Measurements from ENCODE around the gene LEKR1.

The LEKR1 gene

GRCh38 chr3:156826144-156826895, at the start of gene LEKR1:
Gene LEKR1, plus strand, starts transcription at chr3:156826353. Its CDS starts 2,977 bp downstream, at chr3:156829330.
- Mint-ChIP-seq H3K27me3 (no peaks in the 10 kb centered on the region), H3K27ac (peak within 1 kb of the TSS; percentile 94), H3K4me3 (peak within 1 kb of the TSS; percentile 88), H3K36me3 (peaks cover 24% of the 10 kb centered on the region), H3K4me1 (peaks cover 52% of the 10 kb centered on the region), H3K9me3 (peaks cover 3% of the 10 kb centered on the region)
- peak; percentile 80 for DNase-seq
- CTCF ChIA-PET: interaction anchor here (0.8 to 1.0 kb wide), 2 partner anchors 9 to 64 kb away, joined by 3 read pairs; no protein-coding TSS in a partner anchor

- Mint-ChIP-seq H3K36me3 (no peaks in the 10 kb centered on the region), H3K9me3 (no peaks in the 10 kb centered on the region), H3K4me3 (no peak overlapping the region), H3K27me3 (peaks cover 7% of the 10 kb centered on the region), H3K4me1 (no peaks in the 10 kb centered on the region), H3K27ac (no peak overlapping the region)
- CTCF ChIA-PET: no interaction called here
- DNase-seq: no peak
These were observed 49.3 kb upstream of the LEKR1 start for GRCh38 chr3:156776871-156777270.

- Mint-ChIP-seq H3K9me3 (peaks cover 1% of the 10 kb centered on the region), H3K36me3 (peaks cover 5% of the 10 kb centered on the region), H3K4me1 (peaks cover 8% of the 10 kb centered on the region), H3K4me3 (no peak overlapping the region), H3K27ac (no peak overlapping the region), H3K27me3 (no peaks in the 10 kb centered on the region)
- CTCF ChIA-PET: no interaction called here
- DNase-seq: no peak
These were observed 44.6 kb upstream of the LEKR1 start for GRCh38 chr3:156781310-156782230.

DNA sequence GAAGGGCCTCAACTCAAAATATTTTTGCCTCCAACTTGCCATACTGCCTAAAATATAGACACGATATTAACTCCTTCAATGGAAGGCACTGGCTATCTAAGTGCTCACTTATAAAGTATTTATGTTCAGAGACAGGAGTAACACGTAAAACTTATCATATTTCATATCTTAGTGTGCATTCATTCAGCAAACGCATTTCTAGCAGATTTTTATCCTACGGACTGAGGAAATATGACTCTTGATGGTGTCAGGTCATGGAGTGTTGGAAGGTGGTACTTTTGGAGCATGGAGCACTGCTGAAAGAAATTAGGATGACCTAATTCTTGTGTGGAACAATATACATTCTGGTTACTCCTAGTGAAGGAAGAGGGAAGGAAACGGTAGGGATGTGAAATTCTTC, 43.8 kb upstream of the LEKR1 start:
- DNase-seq: no peak
- peaks cover 1% of the 10 kb centered on the region for H3K9me3 Mint-ChIP-seq
- H3K4me1 Mint-ChIP-seq: peaks cover 14% of the 10 kb centered on the region
- CTCF ChIA-PET: no interaction called here
- H3K4me3 Mint-ChIP-seq: no peak overlapping the region
- H3K36me3 Mint-ChIP-seq: peaks cover 7% of the 10 kb centered on the region
- no peaks in the 10 kb centered on the region for H3K27me3 Mint-ChIP-seq
- no peak overlapping the region for H3K27ac Mint-ChIP-seq

DNA sequence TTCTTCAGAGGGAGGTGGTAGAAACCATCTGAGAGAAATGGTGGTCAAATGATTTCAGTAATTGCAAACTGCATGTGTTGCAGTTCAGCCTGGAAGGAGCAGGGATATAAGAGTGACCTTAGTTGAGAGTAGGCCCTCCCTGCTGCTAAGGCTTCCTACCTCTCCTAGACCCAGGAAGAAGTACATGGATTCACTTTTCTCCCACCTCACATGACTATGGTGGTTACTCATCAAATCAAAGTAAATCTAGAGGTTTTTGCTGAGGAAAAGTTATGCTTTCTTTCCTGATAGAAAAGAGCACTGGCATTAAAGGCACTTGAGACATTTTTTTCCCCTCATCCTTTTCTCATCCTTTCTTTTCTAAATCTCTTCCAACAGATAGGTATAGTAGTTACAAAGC, 43.2 kb upstream of the LEKR1 start:
- no peak overlapping the region for H3K27ac Mint-ChIP-seq
- DNase-seq: no peak
- H3K9me3 Mint-ChIP-seq: peaks cover 1% of the 10 kb centered on the region
- no peaks in the 10 kb centered on the region for H3K27me3 Mint-ChIP-seq
- H3K4me1 Mint-ChIP-seq: peaks cover 19% of the 10 kb centered on the region
- no peak overlapping the region for H3K4me3 Mint-ChIP-seq
- peaks cover 13% of the 10 kb centered on the region for H3K36me3 Mint-ChIP-seq
- CTCF ChIA-PET: no interaction called here

DNA sequence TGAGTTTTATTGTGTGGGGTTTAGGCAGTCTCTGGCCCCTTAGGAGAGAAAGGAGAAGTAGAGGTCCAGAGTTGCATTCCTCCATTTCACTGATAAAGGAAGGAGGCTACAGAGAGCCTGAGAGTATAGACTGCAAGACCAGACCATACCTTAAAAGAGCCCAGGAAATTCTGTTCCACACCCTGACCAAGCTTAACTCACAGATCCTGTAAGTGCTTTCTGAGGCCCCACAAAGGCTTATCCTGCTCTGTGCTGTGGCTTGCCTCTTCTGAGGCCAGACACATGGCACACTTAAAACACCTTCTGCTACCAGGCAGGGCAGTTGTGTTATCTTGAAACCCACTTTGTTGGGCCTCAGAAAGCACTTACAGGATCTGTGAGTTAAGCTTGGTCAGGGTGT, 39.2 kb upstream of the LEKR1 start:
- Mint-ChIP-seq H3K36me3 (peaks cover 20% of the 10 kb centered on the region), H3K4me3 (no peak overlapping the region), H3K9me3 (peaks cover 1% of the 10 kb centered on the region), H3K27me3 (no peaks in the 10 kb centered on the region), H3K4me1 (peaks cover 29% of the 10 kb centered on the region), H3K27ac (no peak overlapping the region)
- CTCF ChIA-PET: no interaction called here
- no peak for DNase-seq

DNA sequence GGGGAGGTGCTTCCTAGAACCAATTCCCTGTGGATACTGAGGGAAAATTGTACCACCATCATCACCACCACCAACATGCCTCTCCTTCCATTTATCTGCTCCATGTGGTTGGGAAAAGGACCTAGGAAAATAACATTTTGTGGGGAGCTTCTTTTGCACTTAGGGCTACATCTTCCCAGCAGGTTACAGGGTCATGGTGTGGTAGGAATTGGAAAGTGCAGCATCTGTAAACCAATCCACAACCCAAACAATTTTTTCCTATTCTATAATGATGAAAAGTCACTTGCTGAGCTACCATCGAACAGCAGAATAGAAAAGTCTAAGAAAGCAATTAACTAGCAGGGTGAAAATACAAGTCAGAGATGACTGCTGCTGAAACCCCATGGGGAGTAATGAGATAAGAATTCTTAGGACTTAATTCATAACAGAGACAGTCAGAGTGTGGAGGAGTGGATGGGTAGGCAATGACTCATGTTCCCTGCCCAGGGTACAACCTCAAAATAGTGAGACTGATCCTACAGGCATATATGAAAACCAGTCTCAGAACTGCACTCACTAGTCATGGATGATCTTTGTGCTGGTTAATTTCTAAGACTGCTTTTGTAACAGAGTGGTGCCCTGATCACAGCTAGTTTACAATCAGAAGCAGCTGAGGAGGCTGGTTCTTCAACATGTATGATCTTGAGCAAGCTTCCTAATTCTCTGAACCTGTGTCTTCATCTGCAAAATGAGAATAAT, 38.1 kb upstream of the LEKR1 start:
- peaks cover 23% of the 10 kb centered on the region for H3K36me3 Mint-ChIP-seq
- peaks cover 40% of the 10 kb centered on the region for H3K4me1 Mint-ChIP-seq
- no peak for DNase-seq
- CTCF ChIA-PET: no interaction called here
- H3K4me3 Mint-ChIP-seq: no peak overlapping the region
- H3K27ac Mint-ChIP-seq: no peak overlapping the region
- H3K9me3 Mint-ChIP-seq: peaks cover 1% of the 10 kb centered on the region
- H3K27me3 Mint-ChIP-seq: no peaks in the 10 kb centered on the region

DNA sequence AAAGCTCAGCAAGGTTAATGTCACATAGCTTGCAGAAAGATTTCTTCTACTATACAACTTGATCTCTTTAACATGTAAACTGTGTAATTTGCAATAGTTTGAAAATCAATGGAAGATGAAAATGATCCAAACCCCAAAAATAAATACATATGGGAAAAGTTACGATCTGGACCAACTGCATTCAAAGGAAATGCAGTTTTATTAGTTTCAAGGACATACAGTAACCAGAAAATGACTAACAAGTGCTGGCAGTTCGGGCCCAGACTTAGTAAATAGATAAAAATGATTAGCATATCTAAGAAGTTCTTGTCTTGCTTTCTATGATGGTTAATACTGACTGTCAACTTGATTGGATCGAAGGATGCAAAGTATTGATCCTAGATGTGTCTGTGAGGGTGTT, 37.3 kb upstream of the LEKR1 start:
- Mint-ChIP-seq H3K27ac (no peak overlapping the region), H3K36me3 (peaks cover 24% of the 10 kb centered on the region), H3K4me3 (no peak overlapping the region), H3K27me3 (no peaks in the 10 kb centered on the region), H3K4me1 (peaks cover 44% of the 10 kb centered on the region), H3K9me3 (no peaks in the 10 kb centered on the region)
- CTCF ChIA-PET: no interaction called here
- no peak for DNase-seq

GRCh38 chr3:156790156-156790555, 36.0 kb upstream of the LEKR1 start:
- peaks cover 22% of the 10 kb centered on the region for H3K36me3 Mint-ChIP-seq
- peaks cover 41% of the 10 kb centered on the region for H3K4me1 Mint-ChIP-seq
- no peak overlapping the region for H3K4me3 Mint-ChIP-seq
- no peak for DNase-seq
- no peak overlapping the region for H3K27ac Mint-ChIP-seq
- CTCF ChIA-PET: no interaction called here
- H3K27me3 Mint-ChIP-seq: no peaks in the 10 kb centered on the region
- no peaks in the 10 kb centered on the region for H3K9me3 Mint-ChIP-seq

GRCh38 chr3:156792114-156792513, 34.0 kb upstream of the LEKR1 start:
- DNase-seq: no peak
- no peak overlapping the region for H3K4me3 Mint-ChIP-seq
- H3K27ac Mint-ChIP-seq: no peak overlapping the region
- H3K4me1 Mint-ChIP-seq: peaks cover 44% of the 10 kb centered on the region
- H3K9me3 Mint-ChIP-seq: peaks cover 4% of the 10 kb centered on the region
- H3K36me3 Mint-ChIP-seq: peaks cover 29% of the 10 kb centered on the region
- CTCF ChIA-PET: no interaction called here
- H3K27me3 Mint-ChIP-seq: no peaks in the 10 kb centered on the region

DNA sequence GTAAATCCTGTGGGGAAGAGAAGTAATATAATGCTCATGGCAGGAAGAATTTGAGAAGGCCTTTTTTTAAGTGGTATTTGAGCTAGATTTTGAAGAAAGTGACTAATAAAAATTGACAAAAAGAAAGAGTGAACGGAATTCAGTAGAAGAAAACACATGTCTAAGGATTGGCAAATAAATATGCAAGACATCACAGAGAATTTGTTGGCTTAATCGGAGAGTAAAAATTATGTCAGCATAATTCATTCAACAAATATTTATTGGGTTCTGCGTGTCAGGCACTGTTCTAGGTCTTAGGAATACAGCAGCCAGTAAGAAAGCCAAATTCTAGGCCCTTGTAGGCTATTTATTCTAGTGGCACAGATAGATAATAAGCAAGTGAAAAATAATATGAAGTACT, 33.6 kb upstream of the LEKR1 start:
- H3K27ac Mint-ChIP-seq: no peak overlapping the region
- peaks cover 4% of the 10 kb centered on the region for H3K9me3 Mint-ChIP-seq
- peaks cover 40% of the 10 kb centered on the region for H3K4me1 Mint-ChIP-seq
- no peaks in the 10 kb centered on the region for H3K27me3 Mint-ChIP-seq
- CTCF ChIA-PET: no interaction called here
- DNase-seq: no peak
- H3K4me3 Mint-ChIP-seq: no peak overlapping the region
- H3K36me3 Mint-ChIP-seq: peaks cover 27% of the 10 kb centered on the region

GRCh38 chr3:156792945-156793344, 33.2 kb upstream of the LEKR1 start:
- Mint-ChIP-seq H3K4me3 (no peak overlapping the region), H3K36me3 (peaks cover 23% of the 10 kb centered on the region), H3K27me3 (no peaks in the 10 kb centered on the region), H3K27ac (peak overlapping the region; percentile 66), H3K9me3 (peaks cover 4% of the 10 kb centered on the region), H3K4me1 (peaks cover 37% of the 10 kb centered on the region)
- CTCF ChIA-PET: interaction anchor here (1.1 kb wide), 1 partner anchor 20 kb away, joined by 4 read pairs; no protein-coding TSS in a partner anchor
- DNase-seq: peak; percentile 45

GRCh38 chr3:156793400-156793799, 32.8 kb upstream of the LEKR1 start:
- CTCF ChIA-PET: interaction anchor here (1.1 kb wide), 1 partner anchor 20 kb away, joined by 4 read pairs; no protein-coding TSS in a partner anchor
- Mint-ChIP-seq H3K4me1 (peaks cover 34% of the 10 kb centered on the region), H3K4me3 (no peak overlapping the region), H3K36me3 (peaks cover 21% of the 10 kb centered on the region), H3K27ac (peak overlapping the region; percentile 66), H3K27me3 (no peaks in the 10 kb centered on the region), H3K9me3 (peaks cover 4% of the 10 kb centered on the region)
- no peak for DNase-seq

GRCh38 chr3:156793851-156794250, 32.3 kb upstream of the LEKR1 start:
- CTCF ChIA-PET: interaction anchor here (1.1 kb wide), 1 partner anchor 19 kb away, joined by 4 read pairs; no protein-coding TSS in a partner anchor
- H3K9me3 Mint-ChIP-seq: peaks cover 6% of the 10 kb centered on the region
- no peak overlapping the region for H3K4me3 Mint-ChIP-seq

More at GRCh38 chr3:156793851-156794250, 32.3 kb upstream of the LEKR1 start:
- Mint-ChIP-seq H3K4me1 (peaks cover 33% of the 10 kb centered on the region), H3K27me3 (no peaks in the 10 kb centered on the region), H3K36me3 (peaks cover 23% of the 10 kb centered on the region), H3K27ac (no peak overlapping the region)
- DNase-seq: no peak

Data from activated naive CD4-positive, alpha-beta T cell treated with anti-CD3 and anti-CD28 coated beads, Interleukin-2, amount 10 ng/mL, durations not matched to agents 7 days and 5 days (primary cell).